ENCODE measurements around the gene KCNJ18.
"Not testable (repeated sequence)": the region's sequence is repeated elsewhere in the genome, so short reads cannot be mapped to it uniquely, and the experiment has no call there.

DNA sequence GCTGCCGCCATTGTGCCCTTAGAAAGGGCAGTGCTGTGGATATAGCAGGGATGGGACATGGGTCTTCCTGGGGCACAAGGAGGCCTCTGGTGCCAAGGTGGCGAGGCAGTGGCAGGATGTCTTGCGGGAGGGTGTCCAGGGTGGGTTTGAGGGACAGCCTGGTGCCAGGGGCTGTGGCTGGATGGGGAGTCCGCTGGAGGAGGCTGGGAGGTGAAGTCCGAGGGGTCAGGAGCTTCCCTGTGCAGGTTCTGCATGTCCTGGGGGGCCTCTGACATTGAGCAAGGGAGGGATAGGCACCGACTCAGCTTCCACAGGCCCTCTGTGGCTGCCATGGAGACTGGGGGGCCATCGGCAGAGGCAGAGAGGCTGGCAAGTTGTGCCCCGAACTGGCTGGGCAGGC, 9.7 kb downstream of the KCNJ18 start:
- TF ChIP-seq CTCF (IDR thresholded peaks at IDR 0.05); POLR2AphosphoS5 (IDR thresholded peaks at IDR 0.05; ENCODE audit: low read depth, low read length): not testable (repeated sequence)
- TF ChIP-seq, protein P1, sequence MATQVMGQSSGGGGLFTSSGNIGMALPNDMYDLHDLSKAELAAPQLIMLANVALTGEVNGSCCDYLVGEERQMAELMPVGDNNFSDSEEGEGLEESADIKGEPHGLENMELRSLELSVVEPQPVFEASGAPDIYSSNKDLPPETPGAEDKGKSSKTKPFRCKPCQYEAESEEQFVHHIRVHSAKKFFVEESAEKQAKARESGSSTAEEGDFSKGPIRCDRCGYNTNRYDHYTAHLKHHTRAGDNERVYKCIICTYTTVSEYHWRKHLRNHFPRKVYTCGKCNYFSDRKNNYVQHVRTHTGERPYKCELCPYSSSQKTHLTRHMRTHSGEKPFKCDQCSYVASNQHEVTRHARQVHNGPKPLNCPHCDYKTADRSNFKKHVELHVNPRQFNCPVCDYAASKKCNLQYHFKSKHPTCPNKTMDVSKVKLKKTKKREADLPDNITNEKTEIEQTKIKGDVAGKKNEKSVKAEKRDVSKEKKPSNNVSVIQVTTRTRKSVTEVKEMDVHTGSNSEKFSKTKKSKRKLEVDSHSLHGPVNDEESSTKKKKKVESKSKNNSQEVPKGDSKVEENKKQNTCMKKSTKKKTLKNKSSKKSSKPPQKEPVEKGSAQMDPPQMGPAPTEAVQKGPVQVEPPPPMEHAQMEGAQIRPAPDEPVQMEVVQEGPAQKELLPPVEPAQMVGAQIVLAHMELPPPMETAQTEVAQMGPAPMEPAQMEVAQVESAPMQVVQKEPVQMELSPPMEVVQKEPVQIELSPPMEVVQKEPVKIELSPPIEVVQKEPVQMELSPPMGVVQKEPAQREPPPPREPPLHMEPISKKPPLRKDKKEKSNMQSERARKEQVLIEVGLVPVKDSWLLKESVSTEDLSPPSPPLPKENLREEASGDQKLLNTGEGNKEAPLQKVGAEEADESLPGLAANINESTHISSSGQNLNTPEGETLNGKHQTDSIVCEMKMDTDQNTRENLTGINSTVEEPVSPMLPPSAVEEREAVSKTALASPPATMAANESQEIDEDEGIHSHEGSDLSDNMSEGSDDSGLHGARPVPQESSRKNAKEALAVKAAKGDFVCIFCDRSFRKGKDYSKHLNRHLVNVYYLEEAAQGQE (IDR thresholded peaks at IDR 0.05; ENCODE audit: insufficient read depth in 1 of 2, low read depth in 2 of 2, low read length in 1 of 2) = not testable (repeated sequence)
